Stomach (tissue), 9 donors: ENCODE data around the gene KCNA2. TPM values are rescaled to one million over a fixed set of nuclear protein-coding genes. Genes with fewer than 3 reads are reported as not detected.

Experiments used
- DNase-seq, 2 donors: peaks; one replicate each; pipeline versions ENCODE4 v3.0.0 to v3.0.0-alpha.2; 2013 to 2019
- H3K27ac ChIP-seq, 5 donors: fragments of 200-600 bp in 4 of 5; sonication (generic) in 4 of 5; one replicate each; pipeline ENCODE4 v1.5.1; 2013 to 2019; ENCODE audit warnings: mild to moderate bottlenecking in 1 of 5, moderate library complexity in 1 of 5
- H3K27me3 ChIP-seq, 3 donors: fragments of 200-600 bp; sonication (generic); one replicate each; pipeline ENCODE4 v1.5.1; 2017 to 2019; ENCODE audit warnings: mixed run types in 1 of 3
- H3K36me3 ChIP-seq, 4 donors: fragments of 200-600 bp; sonication (generic); 1 replicate in 3 of 4; 2 replicates in 1 of 4; pipeline ENCODE4 v1.5.1; 2016 to 2019
- H3K4me1 ChIP-seq, 4 donors: fragments of 200-600 bp; sonication (generic); one replicate each; pipeline ENCODE4 v1.5.1; 2016 to 2019
- H3K4me3 ChIP-seq, 4 donors: fragments of 200-600 bp; sonication (generic) in 3 of 4; one replicate each; pipeline ENCODE4 v1.5.1; 2016 to 2019; ENCODE audit warnings: mild to moderate bottlenecking in 1 of 4
- H3K9me3 ChIP-seq, 4 donors: fragments of 200-600 bp; sonication (generic); one replicate each; pipeline ENCODE4 v1.5.1; 2016 to 2019
- EP300 ChIP-seq: sonication (generic); formaldehyde crosslinking; IDR thresholded peaks from one replicate; pipeline ENCODE4 v1.6.1; 2017; ENCODE audit warnings: antibody characterized with exemption
- POLR2A ChIP-seq, 4 donors: fragments of 450-650 bp; IDR thresholded peaks; one replicate each; pipeline ENCODE4 v1.6.1; 2016; ENCODE audit warnings: antibody characterized with exemption in 4 of 4, control low read depth in 2 of 4, mild to moderate bottlenecking in 1 of 4, moderate library complexity in 1 of 4
- POLR2AphosphoS5 ChIP-seq, 3 donors: sonication (generic); formaldehyde crosslinking; IDR thresholded peaks; one replicate each; pipeline ENCODE4 v1.6.1; 2016; ENCODE audit warnings: antibody characterized with exemption in 3 of 3
- WGBS, 5 donors: extraction: QIAGEN DNeasy Blood & Tissue Kit in 3 of 5; methylation state at CpG; one replicate each; pipeline versions ENCODE4 v1.1.5 to v1.1.7; 2013 to 2018; 5-methylcytosine and 5-hydroxymethylcytosine counted together
- intact Hi-C: fragments of 100-400 bp; cut with DNase I; formaldehyde crosslinking; loops from one replicate; pipeline ENCODE4 v1.15.1; 2023; ENCODE audit warnings: low total_unique reads
- polyA plus RNA-seq, 3 donors: library from polyadenylated mRNA; stranded (reverse); fragments of 200-250 nt; gene quantifications; one replicate each; pipeline ENCODE4 v1.2.3, GENCODE V29; 2013
- total RNA-seq, 5 donors: library from RNA; depleted of rRNA; stranded (reverse); fragments of >200 nt; gene quantifications; one replicate each; pipeline versions ENCODE4 v1.1.0 to v1.2.3, GENCODE V29; 2014 to 2016
- TF ChIP-seq, protein P1 (sequence below), 7 experiments: fragments of 450-650 bp in 4 of 7; fragments of 200-600 bp in 3 of 7; sonication (generic) in 3 of 7; IDR thresholded peaks; one replicate each; pipeline ENCODE4 v1.5.1; 2016 to 2019; ENCODE audit warnings: antibody characterized with exemption in 7 of 7, control low read depth in 2 of 7, mild to moderate bottlenecking in 1 of 7
- donor health status: healthy with polysubstance abuse.
- donor health status: Bipolar disorder and iron deficiency.
- donor health status: healthy.

The KCNA2 gene
- total and polyA plus RNA-seq, 8 donors: under 0.01 to 42.0 (median 0.87) TPM; not detected in 3

DNA sequence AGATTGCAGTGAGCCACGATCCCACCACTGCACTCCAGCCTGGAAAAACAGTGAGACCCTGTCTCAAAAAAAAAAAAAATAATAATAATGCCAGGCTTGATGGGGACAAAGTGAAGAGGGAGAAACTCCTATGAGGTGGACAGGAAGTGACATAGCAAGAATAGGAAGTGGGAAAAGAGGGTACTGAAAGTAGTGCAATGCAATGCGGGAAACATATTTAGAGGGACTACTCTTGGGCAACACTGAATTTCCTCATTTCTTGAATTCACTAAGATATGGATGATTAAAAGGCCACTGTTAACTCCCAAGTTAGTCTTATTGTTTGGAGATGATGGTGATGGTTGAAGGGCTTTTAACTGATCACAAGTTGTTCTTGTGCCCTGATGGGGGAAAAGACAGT, 21.6 kb upstream of the KCNA2 start:
- no peak for DNase-seq
- intact Hi-C loops: no loop called here
- H3K4me3 ChIP-seq: no peak overlapping the region
- H3K27ac ChIP-seq: no peak overlapping the region
- TF ChIP-seq EP300 (no peak), POLR2A (IDR thresholded peaks at IDR 0.05) (no peak)
- TF ChIP-seq, protein P1, sequence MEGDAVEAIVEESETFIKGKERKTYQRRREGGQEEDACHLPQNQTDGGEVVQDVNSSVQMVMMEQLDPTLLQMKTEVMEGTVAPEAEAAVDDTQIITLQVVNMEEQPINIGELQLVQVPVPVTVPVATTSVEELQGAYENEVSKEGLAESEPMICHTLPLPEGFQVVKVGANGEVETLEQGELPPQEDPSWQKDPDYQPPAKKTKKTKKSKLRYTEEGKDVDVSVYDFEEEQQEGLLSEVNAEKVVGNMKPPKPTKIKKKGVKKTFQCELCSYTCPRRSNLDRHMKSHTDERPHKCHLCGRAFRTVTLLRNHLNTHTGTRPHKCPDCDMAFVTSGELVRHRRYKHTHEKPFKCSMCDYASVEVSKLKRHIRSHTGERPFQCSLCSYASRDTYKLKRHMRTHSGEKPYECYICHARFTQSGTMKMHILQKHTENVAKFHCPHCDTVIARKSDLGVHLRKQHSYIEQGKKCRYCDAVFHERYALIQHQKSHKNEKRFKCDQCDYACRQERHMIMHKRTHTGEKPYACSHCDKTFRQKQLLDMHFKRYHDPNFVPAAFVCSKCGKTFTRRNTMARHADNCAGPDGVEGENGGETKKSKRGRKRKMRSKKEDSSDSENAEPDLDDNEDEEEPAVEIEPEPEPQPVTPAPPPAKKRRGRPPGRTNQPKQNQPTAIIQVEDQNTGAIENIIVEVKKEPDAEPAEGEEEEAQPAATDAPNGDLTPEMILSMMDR (IDR thresholded peaks at IDR 0.05): no peak
- H3K4me1 ChIP-seq: no peaks in the 10 kb centered on the region
- no peaks in the 10 kb centered on the region for H3K36me3 ChIP-seq
- no peaks in the 10 kb centered on the region for H3K9me3 ChIP-seq
- peaks cover 0 to 14% (median 2%) of the 10 kb centered on the region in 3 donors for H3K27me3 ChIP-seq
- 63 to 91% (median 83%) methylated on average over 2 of the region's 2 CpGs for WGBS, 5 donors

DNA sequence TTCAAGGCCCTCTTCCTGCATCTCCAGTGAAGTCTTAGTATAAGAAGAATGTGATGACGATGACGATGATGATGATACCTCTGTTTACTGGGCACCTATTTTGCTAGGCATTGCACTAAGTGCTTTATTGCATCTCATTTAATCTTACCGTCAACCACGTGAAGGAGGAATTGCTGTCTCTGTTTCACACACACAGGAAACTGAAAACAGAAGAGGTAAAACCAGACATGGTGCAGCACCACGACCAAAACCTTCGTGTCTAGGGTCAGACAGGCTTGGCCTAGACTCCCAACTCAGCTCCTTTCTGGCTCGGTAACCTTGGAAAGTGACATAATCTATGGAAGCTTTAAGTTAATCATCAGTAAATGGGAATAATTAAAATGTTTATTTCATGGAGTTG, 20.7 kb upstream of the KCNA2 start:
- no peak overlapping the region for H3K4me3 ChIP-seq
- no peaks in the 10 kb centered on the region for H3K4me1 ChIP-seq
- no peak overlapping the region for H3K27ac ChIP-seq
- no peak for TF ChIP-seq POLR2A (IDR thresholded peaks at IDR 0.05)
- TF ChIP-seq EP300: no peak
- TF ChIP-seq, protein P1 (IDR thresholded peaks at IDR 0.05): no peak
- TF ChIP-seq POLR2AphosphoS5 (IDR thresholded peaks at IDR 0.05): no peak
- intact Hi-C loops: no loop called here
- H3K9me3 ChIP-seq: no peaks in the 10 kb centered on the region
- no peak for DNase-seq
- H3K27me3 ChIP-seq: peaks cover 0 to 12% (median 2%) of the 10 kb centered on the region in 3 donors
- WGBS, 5 donors: 67 to 73% (median 69%) methylated on average over 7 of the region's 7 CpGs
- no peaks in the 10 kb centered on the region for H3K36me3 ChIP-seq

DNA sequence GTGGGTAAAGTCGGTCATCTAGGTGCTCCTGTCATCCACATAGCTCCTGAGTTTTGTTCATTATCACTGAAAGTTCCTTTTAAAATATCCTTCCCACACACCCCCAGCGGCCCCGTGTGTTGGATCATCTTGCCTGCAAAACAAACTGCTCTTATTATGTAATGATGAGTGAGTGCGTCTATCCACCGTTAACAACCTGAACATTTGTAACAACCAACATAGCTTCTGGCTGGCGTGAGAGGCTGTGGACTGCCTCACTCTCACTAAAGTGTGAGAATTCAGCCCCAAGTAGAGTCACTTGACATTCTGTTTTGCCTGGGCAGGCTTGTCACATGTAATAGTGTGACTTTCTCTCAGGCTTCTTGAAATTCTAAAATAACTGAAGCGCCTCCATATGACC, 14.5 kb upstream of the KCNA2 start:
- 66 to 78% (median 73%) methylated on average over 7 of the region's 7 CpGs for WGBS, 5 donors
- DNase-seq: no peak
- Histone ChIP-seq H3K4me1 (peaks cover 0 to 14% (median 12%) of the 10 kb centered on the region in 4 donors), H3K27ac (no peak overlapping the region), H3K27me3 (peaks cover 0 to 51% (median 11%) of the 10 kb centered on the region in 3 donors), H3K36me3 (no peaks in the 10 kb centered on the region), H3K9me3 (no peaks in the 10 kb centered on the region), H3K4me3 (no peak overlapping the region)
- TF ChIP-seq POLR2AphosphoS5 (IDR thresholded peaks at IDR 0.05): no peak
- no peak for TF ChIP-seq POLR2A (IDR thresholded peaks at IDR 0.05)
- no peak for TF ChIP-seq EP300
- intact Hi-C loops: no loop called here

DNA sequence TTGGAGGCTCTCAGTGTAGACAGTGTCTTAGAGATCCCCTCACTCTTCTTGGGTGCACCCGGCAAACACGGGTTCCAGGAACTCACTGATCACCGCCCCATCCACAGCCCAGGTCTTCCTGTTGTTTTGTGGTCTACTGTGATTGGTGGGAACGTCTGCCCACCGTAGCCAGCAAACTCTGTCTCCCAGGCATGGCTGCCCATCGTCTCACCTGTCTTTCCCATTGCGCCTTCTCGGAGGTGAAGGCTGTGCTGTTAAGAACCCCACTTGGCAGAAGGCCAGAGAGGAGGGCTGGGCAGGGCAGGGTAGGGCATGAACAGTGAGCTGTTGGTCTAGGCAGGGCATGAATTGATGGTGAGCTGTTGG, 14.1 kb upstream of the KCNA2 start:
- WGBS, 5 donors: 59 to 66% (median 63%) methylated on average over 7 to 8 of the region's 8 CpGs
- H3K9me3 ChIP-seq: no peaks in the 10 kb centered on the region
- intact Hi-C loops: no loop called here
- TF ChIP-seq POLR2AphosphoS5 (IDR thresholded peaks at IDR 0.05) (no peak), POLR2A (IDR thresholded peaks at IDR 0.05) (no peak), EP300 (no peak)
- TF ChIP-seq, protein P1 (IDR thresholded peaks at IDR 0.05): no peak
- no peak overlapping the region for H3K27ac ChIP-seq
- H3K27me3 ChIP-seq: peaks cover 0 to 53% (median 11%) of the 10 kb centered on the region in 3 donors
- DNase-seq: no peak
- H3K4me3 ChIP-seq: no peak overlapping the region
- H3K4me1 ChIP-seq: peaks cover 0 to 14% (median 12%) of the 10 kb centered on the region in 4 donors
- H3K36me3 ChIP-seq: no peaks in the 10 kb centered on the region
